Skeletal muscle cell (primary cell): ENCODE data around the gene GABRR1.
"Not testable (repeated sequence)": the region's sequence is repeated elsewhere in the genome, so short reads cannot be mapped to it uniquely, and the experiment has no call there.

Source experiments
- DNase-seq: peaks from one replicate; pipeline ENCODE4 v3.0.0-alpha.2; 2010; ENCODE audit warnings: low read depth
- H3K4me3 ChIP-seq: 2 replicates; pipeline ENCODE4 v1.5.1; 2011; ENCODE audit warnings: low read depth, mild to moderate bottlenecking, control low read depth, low read length, moderate library complexity

The GABRR1 gene

DNA sequence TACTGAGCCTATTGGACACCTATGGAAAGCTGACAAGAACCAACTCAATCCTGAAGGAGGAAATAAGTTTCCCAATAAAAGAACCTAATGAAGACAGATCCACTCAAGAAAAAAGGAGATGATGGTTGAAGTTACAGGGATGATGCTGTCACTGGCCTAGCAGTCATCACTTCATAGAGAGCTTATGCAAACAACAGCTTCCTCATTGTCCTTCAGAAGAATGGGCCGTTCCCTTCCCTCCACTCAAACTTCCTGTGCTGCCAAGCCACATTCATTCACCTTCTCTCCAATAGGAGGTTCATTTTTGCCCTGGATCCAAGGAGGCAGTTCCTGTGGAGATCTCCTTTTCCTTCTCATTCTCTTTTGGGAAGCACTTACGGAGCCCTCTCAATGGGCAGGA is 85.1 kb downstream of the GABRR1 start:
- DNase-seq: no peak
- H3K4me3 ChIP-seq: no peak overlapping the region

DNA sequence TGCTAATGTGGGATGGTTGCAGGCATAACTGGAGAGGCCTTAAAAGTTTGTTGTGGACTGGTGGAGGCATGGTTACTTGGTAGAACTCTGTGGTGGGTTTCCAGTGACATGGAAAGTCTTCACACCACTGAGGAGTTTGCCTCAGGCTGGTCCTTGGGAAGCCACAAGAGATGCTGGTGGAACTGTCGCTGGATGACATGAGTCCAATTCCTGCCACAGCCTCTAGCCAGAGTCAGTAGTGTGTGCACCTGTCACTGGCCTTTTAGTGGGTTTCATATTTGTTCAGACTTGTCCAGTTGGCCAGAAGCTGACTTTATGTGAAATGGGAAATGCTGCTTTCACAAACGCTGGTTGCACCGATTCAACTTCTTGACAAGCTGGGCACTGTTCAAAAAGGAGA is 85.6 kb downstream of the GABRR1 start:
- DNase-seq: no peak
- H3K4me3 ChIP-seq: no peak overlapping the region

DNA sequence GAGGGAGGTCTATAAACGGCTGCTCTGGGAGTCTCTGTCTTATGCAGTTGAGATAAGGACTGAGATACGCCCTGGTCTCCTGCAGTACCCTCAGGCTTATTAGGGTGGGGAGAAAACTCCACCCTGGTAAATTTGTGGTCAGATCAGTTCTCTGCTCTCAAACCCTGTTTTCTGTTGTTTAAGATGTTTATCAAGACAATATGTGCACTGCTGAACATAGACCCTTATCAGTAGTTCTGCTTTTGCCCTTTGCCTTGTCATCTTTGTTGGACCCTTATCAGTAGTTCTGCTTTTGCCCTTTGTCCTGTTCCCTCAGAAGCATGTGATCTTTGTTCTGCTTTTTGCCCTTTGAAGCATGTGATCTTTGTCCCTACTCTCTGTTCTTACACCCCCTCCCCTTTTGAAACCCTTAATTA is 88.9 kb downstream of the GABRR1 start:
- H3K4me3 ChIP-seq, DNase-seq: not testable (repeated sequence)
